ENCODE data around the gene TM9SF4.

DNA sequence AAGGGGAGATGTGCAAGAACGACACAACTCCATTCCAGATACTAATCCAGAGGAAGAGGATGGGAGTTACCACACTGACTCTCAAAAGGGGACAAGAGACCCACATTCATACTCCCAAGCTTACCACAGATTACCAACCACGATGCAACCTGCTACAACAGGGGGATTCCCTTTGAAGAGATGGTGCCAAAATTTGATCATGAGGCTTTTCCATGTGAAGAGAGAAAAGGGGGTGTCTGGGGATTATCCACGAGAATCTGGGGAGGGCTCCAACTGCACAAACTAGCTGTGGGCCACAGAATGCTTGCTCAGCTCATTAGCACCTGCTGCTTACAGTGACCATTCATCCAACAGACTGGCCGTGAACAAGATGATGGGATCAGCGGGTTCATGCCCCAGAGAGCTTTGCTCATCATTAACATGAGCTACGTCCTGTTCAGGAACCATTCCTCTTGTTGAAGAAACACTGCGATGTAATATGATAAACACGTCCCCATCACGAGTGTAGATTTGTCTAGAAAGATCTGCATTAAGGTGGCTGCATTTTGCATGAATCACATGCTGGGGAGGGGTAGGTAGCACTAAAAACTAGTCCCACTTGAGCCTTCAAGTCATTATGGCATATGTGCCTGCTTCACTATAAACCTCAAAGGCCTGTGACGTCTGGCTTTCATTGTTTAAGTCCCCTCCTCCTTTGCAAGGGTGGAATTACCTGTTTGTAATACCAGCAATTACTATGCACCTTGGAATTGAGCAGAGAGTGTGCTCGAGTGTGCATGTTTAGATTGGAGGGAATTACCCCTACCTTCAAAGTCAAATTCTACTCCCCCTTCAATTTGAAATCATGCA lies 94.1 kb downstream of the TM9SF4 start:
- no peak for TF ChIP-seq CTCF (conservative IDR thresholded peaks at IDR 0.05; ENCODE audit: low read depth, low read length)
- no peak for TF ChIP-seq EZH2 (IDR thresholded peaks at IDR 0.05; ENCODE audit: borderline replicate concordance, low read depth, low read length, poor library complexity, severe bottlenecking)

Data from A673 (cell line).